Trophoblast cell (in vitro differentiated cells and primary cell): ENCODE measurements around the gene FSCB. TPM values are rescaled to one million over a fixed set of nuclear protein-coding genes. Genes with fewer than 3 reads are reported as not detected.

Experiments used
- DNase-seq, 2 donors: peaks; one replicate each; pipeline ENCODE4 v3.0.0-alpha.2; 2016
- H2AFZ ChIP-seq: 2 replicates; pipeline ENCODE4 v1.6.1; 2013; ENCODE audit warnings: low read length, moderate library complexity, mild to moderate bottlenecking; ENCODE audit not compliant: insufficient read depth, poor library complexity
- H2AK5ac ChIP-seq: 2 replicates; pipeline ENCODE4 v1.6.1; 2013; ENCODE audit warnings: mild to moderate bottlenecking, low read length
- H2BK120ac ChIP-seq: 2 replicates; pipeline ENCODE4 v1.6.1; 2013; ENCODE audit warnings: low read length, mild to moderate bottlenecking, moderate library complexity; ENCODE audit not compliant: insufficient read depth, poor library complexity
- H2BK12ac ChIP-seq: 2 replicates; pipeline ENCODE4 v1.6.1; 2013; ENCODE audit warnings: mild to moderate bottlenecking, low read length, moderate library complexity
- H2BK5ac ChIP-seq: 2 replicates; pipeline ENCODE4 v1.6.1; 2013; ENCODE audit warnings: low read length, low read depth, moderate library complexity, mild to moderate bottlenecking; ENCODE audit not compliant: poor library complexity
- H3K14ac ChIP-seq: 2 replicates; pipeline ENCODE4 v1.6.1; 2013; ENCODE audit warnings: mild to moderate bottlenecking, low read length
- H3K18ac ChIP-seq: 2 replicates; pipeline ENCODE4 v1.6.1; 2013; ENCODE audit warnings: mild to moderate bottlenecking, low read length
- H3K23ac ChIP-seq: 2 replicates; pipeline ENCODE4 v1.6.1; 2013; ENCODE audit warnings: low read length
- H3K27ac ChIP-seq: 2 replicates; pipeline ENCODE4 v1.5.1; 2013; ENCODE audit warnings: low read depth, mild to moderate bottlenecking, inconsistent platforms, low read length, moderate library complexity
- H3K27me3 ChIP-seq: 2 replicates; pipeline ENCODE4 v1.6.1; 2013; ENCODE audit warnings: inconsistent platforms, mild to moderate bottlenecking, low read length, moderate library complexity; ENCODE audit not compliant: insufficient read depth
- H3K36me3 ChIP-seq, 2 experiments: 1 replicate in 1 of 2; 2 replicates in 1 of 2; pipeline ENCODE4 v1.6.1; 2013; ENCODE audit warnings: low read length in 2 of 2, mild to moderate bottlenecking in 2 of 2, moderate library complexity in 1 of 2; ENCODE audit not compliant: insufficient read depth in 2 of 2, control insufficient read depth in 1 of 2
- H3K4ac ChIP-seq: 2 replicates; pipeline ENCODE4 v1.6.1; 2013; ENCODE audit warnings: low read depth, mild to moderate bottlenecking, low read length, moderate library complexity
- H3K4me1 ChIP-seq, 2 experiments: 1 replicate in 1 of 2; 2 replicates in 1 of 2; pipeline ENCODE4 v1.6.1; 2013; ENCODE audit warnings: low read length in 2 of 2, mild to moderate bottlenecking in 2 of 2, moderate library complexity in 1 of 2; ENCODE audit not compliant: insufficient read depth in 2 of 2, control insufficient read depth in 1 of 2
- H3K4me2 ChIP-seq: 2 replicates; pipeline ENCODE4 v1.6.1; 2013; ENCODE audit warnings: inconsistent platforms, mild to moderate bottlenecking, low read length, moderate library complexity
- H3K4me3 ChIP-seq: 2 replicates; pipeline ENCODE4 v1.5.1; 2013; ENCODE audit warnings: mild to moderate bottlenecking, low read depth, low read length, inconsistent platforms
- H3K79me1 ChIP-seq: one replicate; pipeline ENCODE4 v1.6.1; 2013; ENCODE audit warnings: low read length
- H3K79me2 ChIP-seq: 2 replicates; pipeline ENCODE4 v1.6.1; 2013; ENCODE audit warnings: low read length, mild to moderate bottlenecking; ENCODE audit not compliant: control insufficient read depth, insufficient read depth, poor library complexity
- H3K9ac ChIP-seq: 2 replicates; pipeline ENCODE4 v1.6.1; 2013; ENCODE audit warnings: mild to moderate bottlenecking, low read length
- H3K9me3 ChIP-seq: 2 replicates; pipeline ENCODE4 v1.6.1; 2013; ENCODE audit warnings: low read depth, mild to moderate bottlenecking, control low read depth, inconsistent platforms, low read length; ENCODE audit not compliant: insufficient read depth
- H4K12ac ChIP-seq: 2 replicates; pipeline ENCODE4 v1.6.1; 2013; ENCODE audit warnings: low read depth, mild to moderate bottlenecking, low read length, moderate library complexity
- H4K8ac ChIP-seq: 2 replicates; pipeline ENCODE4 v1.6.1; 2013; ENCODE audit warnings: low read depth, mild to moderate bottlenecking, low read length, moderate library complexity
- H4K91ac ChIP-seq: one replicate; pipeline ENCODE4 v1.6.1; 2013; ENCODE audit warnings: low read depth, mild to moderate bottlenecking, low read length, moderate library complexity
- WGBS: extraction: QIAGEN DNeasy Blood & Tissue Kit; methylation state at CpG from one replicate; pipeline ENCODE4 v1.1.7; 2013; ENCODE audit warnings: missing lambda C conversion rate; ENCODE audit not compliant: insufficient read length, insufficient coverage; ENCODE audit errors: extremely low coverage; 5-methylcytosine and 5-hydroxymethylcytosine counted together
- polyA plus RNA-seq: library from polyadenylated mRNA; stranded (reverse); fragments of 200-250 nt; gene quantifications from 2 replicates; pipeline ENCODE4 v1.2.3, GENCODE V29; 2013

The FSCB gene, protein sequence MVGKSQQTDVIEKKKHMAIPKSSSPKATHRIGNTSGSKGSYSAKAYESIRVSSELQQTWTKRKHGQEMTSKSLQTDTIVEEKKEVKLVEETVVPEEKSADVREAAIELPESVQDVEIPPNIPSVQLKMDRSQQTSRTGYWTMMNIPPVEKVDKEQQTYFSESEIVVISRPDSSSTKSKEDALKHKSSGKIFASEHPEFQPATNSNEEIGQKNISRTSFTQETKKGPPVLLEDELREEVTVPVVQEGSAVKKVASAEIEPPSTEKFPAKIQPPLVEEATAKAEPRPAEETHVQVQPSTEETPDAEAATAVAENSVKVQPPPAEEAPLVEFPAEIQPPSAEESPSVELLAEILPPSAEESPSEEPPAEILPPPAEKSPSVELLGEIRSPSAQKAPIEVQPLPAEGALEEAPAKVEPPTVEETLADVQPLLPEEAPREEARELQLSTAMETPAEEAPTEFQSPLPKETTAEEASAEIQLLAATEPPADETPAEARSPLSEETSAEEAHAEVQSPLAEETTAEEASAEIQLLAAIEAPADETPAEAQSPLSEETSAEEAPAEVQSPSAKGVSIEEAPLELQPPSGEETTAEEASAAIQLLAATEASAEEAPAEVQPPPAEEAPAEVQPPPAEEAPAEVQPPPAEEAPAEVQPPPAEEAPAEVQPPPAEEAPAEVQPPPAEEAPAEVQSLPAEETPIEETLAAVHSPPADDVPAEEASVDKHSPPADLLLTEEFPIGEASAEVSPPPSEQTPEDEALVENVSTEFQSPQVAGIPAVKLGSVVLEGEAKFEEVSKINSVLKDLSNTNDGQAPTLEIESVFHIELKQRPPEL
- not detected in 2 replicates for polyA plus RNA-seq

DNA sequence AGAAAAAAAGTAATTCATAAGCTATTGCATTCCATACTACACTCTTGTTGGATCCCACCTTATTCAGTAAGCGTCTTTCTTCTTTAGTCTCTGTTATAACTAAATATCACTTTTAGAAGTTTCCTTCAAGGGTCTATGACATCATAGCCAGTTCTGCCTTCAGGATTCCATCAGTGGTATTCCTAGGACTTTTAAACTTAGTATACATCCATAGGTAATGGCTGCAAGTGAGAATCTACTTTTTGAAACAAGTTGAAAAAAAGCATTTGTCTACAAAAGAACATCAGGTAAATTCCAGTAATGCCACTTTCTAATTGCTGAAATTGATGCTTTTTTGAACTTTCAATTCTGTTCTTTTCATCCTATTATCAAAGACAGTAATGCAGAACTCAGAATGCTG lies at the start of gene FSCB:
TSS of gene FSCB (minus strand) at position 101 of the 400 bp plus-strand sequence. CDS start 296 bp downstream, outside the sequence.
- H3K9me3 ChIP-seq, result no peaks in the 10 kb centered on the region
- H3K4me3 ChIP-seq, result no peak within 1 kb of the TSS
- no CpG with 5 or more reads among the region's 1 CpG for WGBS
- no peak within 1 kb of the TSS for H3K4ac ChIP-seq
- no peaks in the 10 kb centered on the region for H3K79me2 ChIP-seq
- H2BK12ac ChIP-seq, result no peak within 1 kb of the TSS
- H3K4me1 ChIP-seq, result no peaks in the 10 kb centered on the region
- no peak for DNase-seq
- no peak within 1 kb of the TSS for H3K27ac ChIP-seq
- H3K9ac ChIP-seq, result no peak within 1 kb of the TSS
- no peaks in the 10 kb centered on the region for H3K27me3 ChIP-seq
- H3K23ac ChIP-seq, result no peak within 1 kb of the TSS
- no peaks in the 10 kb centered on the region for H3K79me1 ChIP-seq
- no peak within 1 kb of the TSS for H4K8ac ChIP-seq
- no peak within 1 kb of the TSS for H3K14ac ChIP-seq
- H2AK5ac ChIP-seq, result no peak within 1 kb of the TSS
- H4K12ac ChIP-seq, result no peak within 1 kb of the TSS
- H2BK120ac ChIP-seq, result no peak within 1 kb of the TSS
- H3K18ac ChIP-seq, result no peak within 1 kb of the TSS
- no peaks in the 10 kb centered on the region for H3K36me3 ChIP-seq
- H4K91ac ChIP-seq, result no peak within 1 kb of the TSS
- H3K4me2 ChIP-seq, result no peak within 1 kb of the TSS
- H2BK5ac ChIP-seq, result no peak within 1 kb of the TSS
- no peak within 1 kb of the TSS for H2AFZ ChIP-seq

DNA sequence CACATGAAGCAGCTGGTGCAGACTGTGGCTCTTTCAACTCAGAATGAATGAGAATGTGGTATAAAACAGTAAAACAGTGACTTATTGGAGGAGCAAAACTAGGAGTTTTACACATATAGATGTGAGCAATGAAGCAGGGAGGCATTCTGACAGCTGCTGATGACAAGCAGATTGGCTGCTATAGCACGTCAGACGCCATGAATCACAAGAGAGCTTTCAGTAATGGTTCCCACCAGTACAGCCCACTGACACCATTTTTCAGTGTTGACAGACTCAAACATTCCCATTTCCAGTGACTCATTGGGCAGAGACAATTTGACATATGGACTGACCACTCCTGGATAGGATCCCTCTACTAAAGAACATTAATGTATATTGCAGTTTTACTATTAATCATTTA lies 24.6 kb upstream of the FSCB start:
- H2BK5ac ChIP-seq, result no peak overlapping the region
- H3K18ac ChIP-seq, result no peak overlapping the region
- H2BK12ac ChIP-seq, result no peak overlapping the region
- H2AFZ ChIP-seq, result no peak overlapping the region
- H2AK5ac ChIP-seq, result no peak overlapping the region
- H3K4me3 ChIP-seq, result no peak overlapping the region
- H3K79me2 ChIP-seq, result no peaks in the 10 kb centered on the region
- no peak overlapping the region for H3K4ac ChIP-seq
- no peak overlapping the region for H4K91ac ChIP-seq
- no peak overlapping the region for H2BK120ac ChIP-seq
- no peak overlapping the region for H3K23ac ChIP-seq
- no peak for DNase-seq
- no peaks in the 10 kb centered on the region for H3K36me3 ChIP-seq
- H3K4me2 ChIP-seq, result no peak overlapping the region
- no peak overlapping the region for H3K27ac ChIP-seq
- no peak overlapping the region for H3K9ac ChIP-seq
- no peak overlapping the region for H4K12ac ChIP-seq
- no peak overlapping the region for H4K8ac ChIP-seq
- no peaks in the 10 kb centered on the region for H3K9me3 ChIP-seq
- WGBS, result no CpG with 5 or more reads among the region's 2 CpGs
- no peaks in the 10 kb centered on the region for H3K79me1 ChIP-seq
- H3K4me1 ChIP-seq, result peaks cover 0 to 3% of the 10 kb centered on the region in 2 experiments
- no peaks in the 10 kb centered on the region for H3K27me3 ChIP-seq
- H3K14ac ChIP-seq, result no peak overlapping the region

DNA sequence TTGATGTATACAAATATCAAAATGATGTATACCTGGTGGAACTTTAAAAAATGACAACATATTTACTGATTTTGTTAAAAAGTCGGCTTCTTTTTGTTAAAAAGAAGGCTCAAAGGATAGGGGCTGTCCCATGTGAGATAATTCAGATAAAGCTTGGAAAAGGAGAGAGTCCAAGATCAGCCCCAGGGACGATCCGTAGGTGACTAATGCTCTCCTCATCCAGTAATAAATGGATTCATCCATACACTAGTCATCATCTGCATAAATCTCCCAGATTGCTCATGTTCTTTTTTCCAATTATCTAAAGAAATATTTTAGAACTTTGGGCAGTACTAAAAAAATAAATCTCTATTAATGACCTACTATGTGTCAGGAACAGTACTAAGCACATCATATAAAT lies 23.4 kb upstream of the FSCB start:
- Histone ChIP-seq H2BK5ac (no peak overlapping the region), H3K14ac (no peak overlapping the region), H3K9me3 (no peaks in the 10 kb centered on the region), H4K8ac (no peak overlapping the region), H3K36me3 (no peaks in the 10 kb centered on the region), H2BK120ac (no peak overlapping the region), H3K79me1 (no peaks in the 10 kb centered on the region), H3K4me2 (no peak overlapping the region), H3K27me3 (no peaks in the 10 kb centered on the region), H3K4ac (no peak overlapping the region), H3K27ac (no peak overlapping the region), H3K79me2 (no peaks in the 10 kb centered on the region), H2AFZ (no peak overlapping the region), H3K18ac (no peak overlapping the region), H2AK5ac (no peak overlapping the region), H3K9ac (no peak overlapping the region), H3K4me1 (peaks cover 0 to 3% of the 10 kb centered on the region in 2 experiments), H4K91ac (no peak overlapping the region), H3K23ac (no peak overlapping the region), H2BK12ac (no peak overlapping the region), H4K12ac (no peak overlapping the region), H3K4me3 (no peak overlapping the region)
- DNase-seq, result no peak
- WGBS, result no CpG with 5 or more reads among the region's 3 CpGs

DNA sequence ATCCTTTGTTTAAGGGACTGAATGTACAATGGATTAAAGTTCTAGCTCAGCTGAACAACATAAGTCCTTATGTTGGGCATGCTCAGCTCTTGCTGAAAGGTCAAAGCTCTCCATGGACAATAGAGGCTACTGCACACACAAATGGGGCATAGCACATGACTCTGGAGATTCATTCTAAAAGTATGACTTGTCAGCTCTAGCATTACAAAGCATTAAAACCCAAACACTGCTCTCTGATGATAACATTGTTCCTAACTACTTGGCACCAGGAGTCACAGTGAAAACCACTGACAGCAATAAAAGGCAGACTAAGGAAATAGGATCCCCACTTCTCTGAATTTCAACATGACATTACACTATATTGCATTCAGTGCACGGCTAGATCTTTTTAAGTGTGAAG lies 21.9 kb upstream of the FSCB start:
- Histone ChIP-seq H3K9me3 (no peaks in the 10 kb centered on the region), H2BK120ac (no peak overlapping the region), H3K23ac (no peak overlapping the region), H3K4me3 (no peak overlapping the region), H4K12ac (no peak overlapping the region), H3K4me1 (peaks cover 0 to 3% of the 10 kb centered on the region in 2 experiments), H3K27ac (no peak overlapping the region), H3K79me2 (no peaks in the 10 kb centered on the region), H2BK5ac (no peak overlapping the region), H3K14ac (no peak overlapping the region), H2AFZ (no peak overlapping the region), H3K27me3 (no peaks in the 10 kb centered on the region), H3K4me2 (no peak overlapping the region), H2AK5ac (no peak overlapping the region), H4K91ac (no peak overlapping the region), H3K18ac (no peak overlapping the region), H3K36me3 (no peaks in the 10 kb centered on the region), H3K4ac (no peak overlapping the region), H3K9ac (no peak overlapping the region), H4K8ac (no peak overlapping the region), H3K79me1 (no peaks in the 10 kb centered on the region), H2BK12ac (no peak overlapping the region)
- WGBS, result no CpG with 5 or more reads among the region's 1 CpG
- no peak for DNase-seq
